Stimulated activated CD4-positive, alpha-beta T cell treated with anti-CD3 and anti-CD28 coated beads, TNF-alpha, amount 100 ng/mL, for 24 hours (primary cell): ENCODE data around the gene RRN3.
"Not testable (repeated sequence)": the region's sequence is repeated elsewhere in the genome, so short reads cannot be mapped to it uniquely, and the experiment has no call there.

ENCODE experiments used
- DNase-seq, 3 experiments: peaks; one replicate each; pipeline ENCODE4 v3.0.0-alpha.2; 2020; ENCODE audit warnings: low read depth in 3 of 3

Gene RRN3

GRCh38 chr16:15027503-15028344 is 66.3 kb downstream of the RRN3 start:
- DNase-seq = not testable (repeated sequence)

- DNase-seq = not testable (repeated sequence)
Observed at GRCh38 chr16:15027051-15027450, 67.0 kb downstream of the RRN3 start.

GRCh38 chr16:15025234-15025951 is 68.7 kb downstream of the RRN3 start:
- not testable (repeated sequence) for DNase-seq

- not testable (repeated sequence) for DNase-seq
Observed at GRCh38 chr16:15024858-15025199, 69.2 kb downstream of the RRN3 start.

- DNase-seq = not testable (repeated sequence)
Observed at GRCh38 chr16:15023381-15024077, 70.5 kb downstream of the RRN3 start.

- DNase-seq = peak in 2 of 3 experiments; percentile 10 to 25
Observed at GRCh38 chr16:15022194-15022593, 71.9 kb downstream of the RRN3 start.

- DNase-seq = not testable (repeated sequence)
Observed at GRCh38 chr16:15021429-15021828, 72.6 kb downstream of the RRN3 start.

- not testable (repeated sequence) for DNase-seq
Observed at GRCh38 chr16:15016951-15017580, 77.0 kb downstream of the RRN3 start.

- DNase-seq = not testable (repeated sequence)
Observed at GRCh38 chr16:15016354-15016753, 77.7 kb downstream of the RRN3 start.

GRCh38 chr16:15015671-15016070 is 78.4 kb downstream of the RRN3 start:
- DNase-seq = not testable (repeated sequence)

- not testable (repeated sequence) for DNase-seq
Observed at GRCh38 chr16:15012941-15013340, 81.1 kb downstream of the RRN3 start.
